Activated naive CD8-positive, alpha-beta T cell treated with anti-CD3 and anti-CD28 coated beads, Interleukin-2, amount 50 U/mL, for 16 hours (primary cell): ENCODE results near the gene SIVA1.

Experiments
- DNase-seq: peaks from one replicate; pipeline ENCODE4 v3.0.0-alpha.2; 2020; ENCODE audit warnings: low read depth, low spot score

The SIVA1 gene

DNA sequence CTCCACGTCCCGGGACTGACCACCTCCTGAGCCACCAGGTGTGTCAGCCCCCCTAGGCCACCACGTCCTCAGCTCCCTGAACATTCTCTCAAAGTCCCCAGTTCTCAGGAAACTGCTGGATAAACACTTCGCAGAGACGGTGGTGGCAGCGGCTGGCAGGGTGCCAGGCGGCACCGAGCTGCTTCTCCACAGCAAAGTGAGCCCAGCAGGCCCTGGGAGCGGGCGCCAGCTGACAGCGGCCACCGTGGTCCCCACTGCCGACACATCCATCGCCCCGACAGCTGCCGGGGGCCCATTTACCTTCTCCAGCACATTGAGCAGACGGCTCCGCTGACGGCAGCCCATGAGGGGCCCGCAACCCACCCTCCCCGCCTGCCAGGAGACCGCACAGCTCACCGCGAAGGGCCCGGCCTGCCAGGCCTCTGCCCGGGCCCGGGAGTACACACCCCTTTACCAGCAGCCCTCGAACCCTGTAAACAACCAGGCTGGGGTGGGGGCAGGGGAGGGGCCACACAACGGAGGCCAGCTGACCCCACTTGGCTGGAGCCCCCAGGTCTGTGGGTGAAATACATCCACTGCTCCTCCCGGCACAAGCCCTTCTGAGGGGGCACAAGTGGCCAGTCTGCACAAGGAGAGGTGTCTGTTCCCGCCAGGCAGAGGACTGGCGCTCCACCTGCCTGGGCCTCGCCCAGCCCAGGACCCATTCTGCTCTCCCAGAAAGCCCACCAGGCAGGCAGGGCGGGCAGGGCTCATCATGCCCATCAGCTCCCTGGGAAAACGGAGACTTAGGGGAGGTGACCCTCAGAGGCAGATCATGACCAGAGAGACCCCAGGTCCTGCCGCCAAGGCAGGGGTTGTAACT, 32.1 kb downstream of the SIVA1 start:
- DNase-seq, result no peak

DNA sequence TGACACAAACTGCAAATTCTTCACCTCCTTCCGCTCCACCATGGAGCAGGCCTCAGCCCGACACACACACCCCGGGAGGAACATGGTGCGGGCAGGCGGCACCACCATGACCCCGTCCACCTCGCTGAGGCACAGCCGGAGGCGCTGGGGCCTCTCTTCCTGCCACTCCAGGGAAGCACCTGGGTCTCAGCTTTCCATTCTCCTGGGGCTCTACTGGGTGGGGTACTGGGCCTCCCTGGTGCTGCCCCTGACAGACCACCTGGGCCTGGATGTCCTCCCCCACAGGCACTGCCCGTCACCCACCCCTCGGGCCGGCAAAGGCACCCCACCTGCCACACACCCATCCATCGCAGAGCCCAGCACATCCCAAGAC, 32.7 kb downstream of the SIVA1 start:
- DNase-seq, result no peak

DNA sequence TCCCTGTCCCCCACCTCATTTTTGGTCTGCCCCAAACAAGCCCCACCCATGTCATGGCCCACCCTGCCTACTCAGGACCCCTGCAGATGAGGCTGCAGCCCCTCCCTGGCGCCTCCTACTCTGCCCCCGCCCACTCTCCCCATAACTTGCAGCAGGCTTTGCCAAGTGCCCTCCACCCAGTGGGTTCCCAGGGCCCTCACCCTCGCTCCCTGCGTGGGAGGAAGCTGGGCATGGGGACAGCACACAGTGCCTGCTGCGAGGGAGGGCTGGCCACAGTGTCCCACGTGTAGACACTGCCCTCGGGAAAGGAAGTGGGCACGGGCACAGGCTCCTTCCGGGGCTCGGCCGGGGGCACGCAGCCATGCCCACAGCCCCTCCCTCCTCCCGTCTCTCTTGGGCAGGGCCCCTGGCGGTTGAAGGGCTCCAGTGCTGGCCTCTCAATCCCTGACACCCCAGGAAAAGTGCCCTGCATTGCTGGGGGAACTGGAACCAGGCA, 33.2 kb downstream of the SIVA1 start:
- DNase-seq, result no peak

DNA sequence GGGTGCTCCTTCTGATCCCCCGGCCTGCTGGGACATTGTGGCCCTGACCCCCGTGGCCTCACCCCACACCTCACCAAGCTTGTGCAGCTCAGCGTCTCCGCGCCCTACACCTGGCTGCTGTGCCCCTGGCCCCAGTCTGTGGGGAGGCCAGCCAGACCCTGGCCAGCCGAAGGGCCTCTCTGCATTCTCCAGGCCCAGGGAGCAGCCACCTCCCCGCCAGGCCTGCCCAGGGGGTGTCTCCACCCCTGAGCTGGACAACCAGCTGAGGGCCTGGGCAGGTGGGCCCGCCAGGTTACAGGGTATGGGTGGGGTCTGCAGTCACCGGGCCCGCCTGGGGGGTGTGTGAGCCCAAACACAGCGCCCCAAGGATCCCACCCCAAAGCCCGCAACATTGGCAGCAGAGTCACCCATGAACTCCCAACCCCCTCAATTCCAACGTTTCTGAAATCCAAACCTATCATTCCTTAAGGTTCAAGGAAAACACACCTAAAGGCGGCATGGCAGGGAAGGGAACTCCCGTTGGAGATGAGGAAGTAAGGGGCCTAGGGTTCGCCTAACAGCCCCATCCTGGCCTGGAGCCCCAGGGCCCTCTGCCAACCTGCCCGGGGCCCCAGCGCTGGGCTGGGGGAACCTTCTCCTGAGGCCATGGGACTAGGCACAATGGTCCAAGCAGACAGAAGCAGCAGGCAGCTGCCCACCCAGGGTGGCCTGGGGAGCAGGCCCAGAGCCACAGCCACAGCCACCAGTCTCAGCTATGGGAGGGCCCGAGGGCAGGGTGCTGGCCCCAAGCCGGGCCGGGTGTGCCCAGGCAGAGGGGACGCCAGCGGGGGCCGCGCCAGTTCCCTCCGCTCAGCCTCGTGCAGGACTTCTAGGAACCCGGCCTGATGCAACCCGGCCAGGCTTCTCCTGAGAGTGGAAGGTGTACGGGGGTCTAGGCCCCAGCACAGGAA, 34.1 kb downstream of the SIVA1 start:
- no peak for DNase-seq

DNA sequence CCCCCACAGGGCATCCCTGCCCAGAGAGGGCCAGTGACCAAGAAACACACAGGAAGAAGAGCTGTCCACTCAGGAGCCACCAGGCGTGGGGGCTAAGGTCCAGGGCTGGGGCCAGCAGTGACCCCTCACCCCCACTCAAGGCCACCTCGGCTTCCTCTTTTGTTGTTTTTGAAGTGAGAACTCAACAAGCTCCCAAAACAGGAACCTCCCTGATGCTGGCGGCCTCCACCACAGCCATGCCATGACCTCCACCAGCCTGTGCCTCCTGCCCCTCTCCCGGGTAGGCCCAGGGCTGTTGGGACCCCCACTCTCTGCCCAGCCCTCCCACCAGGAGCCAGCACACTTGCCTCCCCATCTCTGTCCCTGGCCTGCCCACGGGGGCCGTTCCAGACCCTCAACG, 34.8 kb downstream of the SIVA1 start:
- DNase-seq, result no peak

DNA sequence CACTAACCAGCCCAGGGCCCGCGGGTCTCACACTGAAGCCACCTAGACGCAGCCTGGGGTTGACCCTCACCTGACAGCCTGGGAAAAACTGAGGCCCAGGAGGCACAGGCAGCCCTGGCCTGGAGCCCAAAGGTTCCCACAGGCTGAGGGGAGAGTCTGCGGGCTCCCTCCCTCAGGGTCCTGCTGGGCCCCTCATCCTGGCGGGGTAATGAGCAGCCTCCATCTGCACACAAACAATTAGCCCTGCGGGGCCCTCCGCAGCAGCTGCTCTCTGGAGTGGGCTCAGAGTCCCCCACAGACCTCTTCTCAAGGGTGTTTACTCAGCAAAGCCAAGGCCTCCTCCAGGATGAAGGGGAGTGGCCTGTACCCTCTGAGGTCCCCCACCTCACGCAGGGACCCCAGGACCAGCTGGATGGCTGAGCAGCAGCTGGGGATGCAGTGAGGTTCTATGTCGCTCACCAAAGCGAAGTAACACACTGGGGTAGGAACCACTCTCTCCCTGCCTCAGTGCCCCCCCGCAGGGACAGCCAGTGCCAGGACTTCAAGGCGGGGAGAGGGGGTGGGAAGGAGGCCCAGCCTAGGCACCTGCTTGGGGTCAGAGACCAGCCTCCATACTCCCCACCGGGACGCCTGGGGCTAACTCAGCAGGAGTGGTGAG, 35.3 kb downstream of the SIVA1 start:
- no peak for DNase-seq

DNA sequence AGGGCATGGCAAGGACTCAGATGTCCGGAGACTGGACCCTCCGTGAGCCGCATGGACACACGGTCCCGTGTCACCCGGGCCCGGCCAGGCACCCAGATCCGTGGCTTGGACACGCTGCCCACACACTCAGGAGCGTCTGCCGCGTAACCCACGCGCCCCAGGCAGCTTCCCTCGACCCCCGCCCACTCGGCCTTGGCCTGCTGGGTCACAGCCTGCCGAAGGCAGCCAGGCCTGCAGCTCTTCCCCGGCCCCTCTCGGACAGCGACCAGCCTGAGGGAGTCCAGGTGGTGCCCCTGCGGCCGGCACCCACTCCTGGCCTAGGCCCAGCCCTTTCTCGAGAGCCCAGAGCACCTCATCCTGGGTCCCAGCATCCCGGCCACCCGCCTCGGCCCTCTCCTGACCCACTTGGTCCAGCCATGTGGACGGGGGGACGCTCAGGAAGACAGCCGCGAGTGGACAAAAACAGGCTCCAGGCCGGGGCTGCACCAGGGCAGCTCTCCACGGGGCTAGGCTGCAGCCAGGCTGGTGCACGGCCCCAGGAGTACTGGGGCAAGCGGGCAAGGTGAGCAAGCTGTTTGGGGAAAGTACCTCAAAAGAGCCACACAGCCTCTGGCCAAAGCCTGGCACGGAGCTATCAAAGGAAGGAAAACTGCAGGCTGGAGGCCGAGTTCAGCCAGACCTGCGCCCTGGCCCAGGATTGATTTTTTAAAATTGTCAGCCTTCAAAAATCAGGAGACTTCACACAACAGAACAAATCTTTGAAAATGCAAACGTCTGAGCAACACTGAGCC, 36.1 kb downstream of the SIVA1 start:
- no peak for DNase-seq

DNA sequence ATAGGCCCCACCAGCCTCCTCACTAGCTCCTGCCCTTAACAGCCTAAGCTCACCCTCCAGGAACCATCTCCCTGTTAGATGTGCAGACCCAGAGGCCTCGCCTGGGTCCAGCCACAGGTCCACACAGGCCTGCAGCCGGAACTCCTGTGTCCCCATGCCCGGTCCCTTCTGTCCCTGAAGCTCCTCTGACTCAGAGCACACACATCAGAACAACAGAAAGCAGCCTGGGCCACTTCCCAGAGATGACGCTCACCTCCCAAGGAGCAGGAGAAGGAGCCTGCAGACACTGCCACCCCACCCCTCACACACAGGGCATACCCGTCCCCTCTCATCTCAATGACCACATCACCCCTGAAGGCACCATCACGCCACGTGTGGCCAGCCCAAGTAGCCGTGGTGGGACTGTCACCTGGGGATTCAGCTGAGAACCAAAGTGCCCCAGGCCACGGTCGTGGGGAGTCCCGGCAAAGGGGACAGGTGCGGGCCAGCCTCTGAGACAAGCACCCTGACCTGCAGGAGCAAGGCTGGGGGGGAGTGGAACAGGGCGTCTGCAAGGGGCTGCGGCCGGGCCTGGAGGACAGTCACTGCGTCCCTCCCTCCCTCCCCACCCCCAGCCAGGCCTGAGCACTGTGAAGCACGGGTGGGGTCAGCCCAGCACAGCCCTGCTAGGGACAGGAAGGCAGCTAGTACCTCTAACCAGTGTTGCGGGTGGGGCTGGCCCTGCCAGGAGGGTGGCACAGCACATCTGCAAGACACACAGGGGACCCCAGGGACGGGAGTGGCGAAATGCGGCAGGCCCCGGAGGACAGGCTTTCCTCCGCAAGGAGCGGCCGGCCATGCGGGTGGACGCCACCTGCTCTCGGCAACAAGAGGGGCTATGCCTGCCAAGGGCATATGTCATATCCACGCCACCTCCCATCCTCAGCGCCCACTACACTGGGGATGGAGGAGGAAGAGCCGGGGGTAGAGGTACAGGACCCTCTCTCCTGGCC, 37.1 kb downstream of the SIVA1 start:
- DNase-seq, result no peak

DNA sequence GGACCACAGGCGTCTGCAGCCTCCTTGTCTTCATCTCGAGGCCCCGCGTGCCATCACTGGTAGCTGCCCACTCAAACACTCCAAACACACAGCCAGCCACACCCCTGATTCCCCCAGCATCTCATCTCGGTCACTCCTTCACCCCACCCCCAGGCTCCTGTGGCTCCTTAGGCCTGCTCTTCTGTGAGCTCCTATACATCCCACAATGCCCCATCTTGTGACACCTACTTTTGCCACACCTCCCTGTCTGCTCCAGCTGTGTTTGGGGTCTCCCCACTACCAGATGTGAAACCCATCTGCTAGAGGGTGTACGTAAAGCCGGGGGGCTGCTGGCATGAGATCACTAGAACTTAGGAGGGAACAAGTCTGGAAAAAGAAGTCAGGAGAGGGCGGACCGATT, 38.5 kb downstream of the SIVA1 start:
- DNase-seq, result no peak

DNA sequence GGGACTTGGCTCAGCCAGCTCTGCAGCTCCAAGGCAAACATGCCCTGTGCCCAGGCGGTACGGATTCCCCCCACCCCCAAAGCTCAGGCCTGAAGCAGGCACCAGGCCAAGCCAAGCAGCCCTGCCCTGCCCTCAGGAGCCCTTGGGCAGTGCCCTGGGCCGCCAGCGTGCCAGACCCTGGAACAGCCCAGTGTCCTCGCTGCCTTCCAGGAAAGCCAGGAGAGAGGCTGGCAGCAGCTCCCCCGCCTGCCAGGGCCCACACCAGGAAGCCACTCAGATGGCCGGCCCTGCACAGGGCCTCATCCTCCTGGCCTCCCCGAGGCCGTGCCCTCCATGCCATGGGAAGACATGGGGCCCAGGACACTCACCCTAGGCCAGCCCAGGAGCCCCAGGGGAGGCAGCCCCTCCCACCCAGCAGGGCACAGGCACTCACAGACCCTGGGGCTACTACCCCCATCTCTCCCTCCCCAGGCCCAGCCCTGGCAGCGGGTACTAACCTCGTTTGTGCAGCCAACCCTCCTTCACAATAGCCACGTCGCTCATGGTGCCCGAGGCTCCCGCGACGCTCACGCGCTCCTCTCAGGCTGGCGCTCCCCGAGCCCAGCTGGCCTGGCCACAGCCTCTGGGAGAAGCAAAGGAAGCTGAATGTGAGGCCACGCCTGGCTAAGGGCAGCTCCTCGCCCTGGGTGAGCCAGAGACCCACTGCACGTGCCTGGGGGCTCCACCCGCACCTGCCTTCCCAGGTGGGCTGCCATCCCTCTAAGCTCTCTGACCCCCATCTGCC, 39.3 kb downstream of the SIVA1 start:
- DNase-seq, result no peak

DNA sequence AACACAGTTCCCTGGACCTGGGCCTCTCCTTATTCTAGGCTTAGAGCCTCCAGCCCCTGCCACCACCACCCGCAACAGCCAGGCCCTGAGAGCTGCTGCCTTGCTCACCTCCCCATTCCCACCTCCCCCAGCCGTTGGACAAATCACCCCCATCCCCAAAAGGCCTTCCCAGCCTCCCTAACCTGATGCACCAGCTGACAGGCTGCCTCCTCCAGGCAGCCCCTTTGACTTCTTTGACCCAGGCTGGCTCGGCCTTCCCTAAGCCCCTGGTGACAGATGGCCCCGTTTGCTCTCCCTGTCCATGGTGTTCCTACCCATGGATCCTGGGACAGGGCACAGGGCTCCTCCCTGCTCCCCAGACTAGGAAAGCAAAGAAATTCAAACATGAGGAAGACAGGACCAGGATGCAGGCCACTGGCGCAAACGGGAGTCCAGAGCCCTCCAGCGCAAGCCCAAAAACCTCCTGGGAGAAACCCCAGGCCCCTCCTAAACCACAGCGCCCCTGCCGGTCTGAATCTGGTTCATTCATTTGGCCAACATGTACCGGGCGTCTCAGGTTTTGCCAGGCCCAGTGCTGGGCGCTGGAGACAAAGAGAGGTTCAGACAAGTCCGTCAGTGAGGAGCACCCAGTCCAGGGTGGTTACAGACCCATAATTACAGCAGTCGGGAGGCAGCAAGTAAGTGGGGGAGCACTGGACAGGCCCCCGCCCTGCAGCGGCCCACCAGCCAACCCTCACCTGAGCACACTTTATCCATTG, 40.2 kb downstream of the SIVA1 start:
- no peak for DNase-seq

DNA sequence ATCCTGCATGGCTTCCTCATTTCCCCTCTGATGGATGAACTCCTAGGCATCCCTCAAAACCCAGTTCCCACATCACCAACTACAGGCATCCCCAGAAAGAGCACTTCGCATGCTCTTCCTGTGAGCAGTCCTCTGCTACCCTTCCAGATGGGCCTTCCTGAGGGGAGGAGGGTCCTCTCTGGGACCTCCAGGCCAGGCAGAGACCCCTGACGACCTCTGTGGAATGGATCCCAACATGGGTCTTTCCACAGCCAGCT, 40.7 kb downstream of the SIVA1 start:
- no peak for DNase-seq

DNA sequence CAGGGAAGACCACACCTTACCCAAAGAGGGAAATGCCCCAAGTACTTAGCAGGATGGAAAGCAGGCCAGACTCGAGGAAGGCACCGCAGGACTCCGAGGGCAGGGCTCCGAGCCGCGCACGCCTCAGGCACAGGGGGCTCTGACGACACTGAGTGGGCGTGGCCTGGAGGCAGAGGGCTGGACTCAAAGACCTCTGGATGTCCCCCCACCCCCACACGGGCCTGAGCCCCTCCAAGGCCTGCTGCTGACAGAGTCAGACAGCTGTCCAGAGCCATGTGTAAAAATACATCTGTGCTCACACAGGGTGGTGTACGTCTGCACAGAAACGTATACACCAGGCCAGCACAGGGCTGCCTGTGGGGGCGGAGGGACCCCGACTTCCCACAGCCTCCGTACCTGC, 41.2 kb downstream of the SIVA1 start:
- no peak for DNase-seq

DNA sequence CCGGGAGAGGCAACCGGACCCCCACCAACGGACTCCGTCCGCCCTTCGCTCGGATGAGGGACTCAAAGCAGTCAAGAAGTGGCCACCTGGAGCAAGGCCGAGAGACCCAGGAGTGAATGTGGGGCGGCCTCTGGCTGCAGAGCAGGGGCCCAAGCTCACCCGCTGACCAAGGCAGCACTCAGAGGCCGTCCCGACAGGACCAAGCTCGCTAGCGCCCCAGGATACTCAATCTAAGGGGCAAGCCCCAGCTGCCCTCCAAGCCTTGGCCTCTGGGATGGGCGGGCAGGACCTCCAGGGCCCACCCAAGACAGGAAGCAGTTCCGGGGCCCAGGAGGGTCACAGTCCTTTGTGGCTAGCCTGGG, 41.7 kb downstream of the SIVA1 start:
- DNase-seq, result no peak

DNA sequence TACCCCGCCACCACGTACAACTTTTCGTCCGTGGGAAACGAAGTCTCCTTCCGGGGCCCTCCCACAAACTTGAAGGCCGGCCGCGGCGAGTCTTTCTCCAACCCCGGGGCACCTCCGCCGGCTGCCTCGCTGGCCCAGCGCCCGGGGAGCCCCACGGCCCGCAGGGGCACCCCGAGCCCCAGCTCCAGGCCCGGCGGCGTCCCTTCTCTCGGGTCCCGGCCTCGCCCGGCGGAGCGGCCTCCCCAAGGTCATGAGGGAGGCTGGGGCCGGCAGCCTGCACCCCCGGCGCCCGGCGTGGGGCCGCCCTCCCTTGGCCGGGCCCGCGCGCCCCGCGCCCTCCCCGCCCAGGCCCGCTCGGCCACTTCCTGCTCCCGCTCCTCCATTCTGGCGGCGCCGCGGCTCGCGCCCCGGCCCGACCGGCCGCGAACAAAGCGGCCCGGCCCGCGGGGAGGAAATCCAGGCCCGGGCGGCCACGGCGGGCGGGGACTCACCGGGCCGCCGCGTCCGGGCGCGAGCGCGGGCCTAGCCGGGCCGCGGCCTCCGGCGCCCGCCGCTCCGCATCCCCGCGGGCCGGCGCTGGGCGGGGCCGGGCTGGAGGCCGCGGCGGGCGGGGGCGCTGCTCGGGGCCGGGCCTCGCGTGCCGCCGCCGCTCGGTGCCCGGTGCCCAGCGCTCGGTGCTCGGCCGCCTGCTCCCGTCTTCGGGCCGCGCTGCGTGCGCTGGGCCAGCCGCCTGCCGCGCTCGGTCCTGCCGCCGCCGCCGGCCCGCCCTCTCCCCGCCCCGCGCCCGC, 42.2 kb downstream of the SIVA1 start, which contains the start of gene AKT1:
Gene AKT1, minus strand, starts transcription at position 756 of the 788 bp plus-strand sequence. CDS start 3,105 bp downstream, outside the sequence.
- DNase-seq, result no peak

DNA sequence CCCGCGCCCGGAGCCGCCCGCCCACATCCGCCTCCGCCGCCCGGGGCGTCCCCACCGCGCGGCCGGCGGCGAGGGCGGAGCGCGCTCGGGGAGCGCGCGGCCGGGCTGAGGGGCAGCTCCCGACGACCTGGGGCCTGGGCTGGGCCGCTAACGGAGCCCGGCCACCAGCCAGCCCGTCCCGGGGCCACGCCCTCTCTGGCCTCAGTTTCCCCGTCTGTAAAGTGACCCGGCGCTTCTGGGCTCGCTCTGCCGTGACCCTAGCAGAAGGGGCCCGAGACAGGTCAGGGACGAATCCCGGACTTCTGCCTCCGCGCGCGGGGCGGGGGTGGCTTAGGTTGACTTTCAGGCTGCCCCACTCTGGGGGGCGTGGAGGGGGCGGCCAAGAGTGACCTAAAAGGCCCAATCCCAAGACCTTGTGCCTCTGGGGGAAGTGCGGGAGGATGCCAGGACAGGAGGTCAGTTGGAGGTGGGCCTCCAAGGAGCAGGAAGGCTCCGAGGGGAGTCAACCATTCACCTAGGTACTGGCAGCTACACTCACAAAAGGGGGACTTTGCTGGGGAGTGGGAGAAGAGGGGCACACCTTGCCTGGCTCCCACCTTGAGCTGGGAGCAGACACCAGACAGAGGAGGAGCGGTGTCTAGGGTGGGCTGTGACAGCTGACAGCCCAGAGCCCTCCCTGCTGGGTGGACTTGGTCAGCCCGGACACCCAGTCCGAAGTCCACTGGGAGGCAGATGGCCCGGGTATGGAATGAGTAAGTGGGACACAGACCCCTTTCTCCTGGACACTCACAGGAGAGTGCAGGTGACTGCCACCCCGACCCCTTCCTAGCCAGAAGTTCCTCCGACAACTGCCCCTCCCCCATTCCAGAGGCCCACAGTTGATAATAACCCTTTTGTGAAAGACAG, 43.1 kb downstream of the SIVA1 start:
- no peak for DNase-seq

DNA sequence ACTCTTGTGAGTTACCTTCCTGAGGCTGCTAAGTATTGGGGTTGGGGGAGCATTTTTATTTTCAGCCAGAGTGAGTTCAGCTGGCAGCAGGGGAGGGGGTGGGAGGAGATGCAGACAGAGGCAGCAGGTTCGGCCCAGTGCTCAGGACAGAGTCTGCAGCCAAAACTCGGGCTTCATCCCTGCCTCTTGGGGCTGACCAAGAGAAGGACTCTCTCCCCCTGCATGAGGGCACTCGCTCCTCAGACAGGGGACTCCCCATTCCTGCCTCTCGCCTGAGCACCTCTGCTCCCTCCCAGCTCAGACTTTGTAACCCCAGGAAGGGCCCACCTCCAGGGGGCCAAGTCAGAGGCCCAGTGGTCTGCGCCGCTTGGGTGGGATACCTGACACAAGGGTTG, 43.7 kb downstream of the SIVA1 start:
- no peak for DNase-seq
